Endothelial cell of umbilical vein (primary cell): Measurements from ENCODE around the gene ZNF668. TPM values are rescaled to one million over a fixed set of nuclear protein-coding genes. Genes with fewer than 3 reads are reported as not detected.

ENCODE experiments used
- BruUV-seq: library from RNA; stranded (reverse); fragments of 400-500 nt; replicated peaks from 2 replicates; lab custom pipeline; 2021; lab: Mats Ljungman, UMichigan
- CTCF ChIA-PET: fragments of 300-600, 350-600 bp; sonication (Branson Sonifier 250); formaldehyde crosslinking; loops from one replicate; lab custom pipeline; 2021; ENCODE audit warnings: antibody characterized with exemption, inconsistent platforms; lab: Charles Lee
- POLR2A ChIA-PET: fragments of 300-600, 350-600 bp; sonication (Branson Sonifier 250); formaldehyde crosslinking; loops from one replicate; lab custom pipeline; 2021; ENCODE audit warnings: antibody characterized with exemption, inconsistent platforms; lab: Charles Lee
- DNase-seq: peaks from one replicate; pipeline ENCODE4 v3.0.0-alpha.2; 2011; ENCODE audit warnings: low read depth, low spot score
- FAIRE-seq: peaks from 2 replicates; lab custom pipeline; 2011; peaks lifted over from hg19 to GRCh38; lab: Jason Lieb, UNC
- H2AFZ ChIP-seq: 2 replicates; pipeline ENCODE4 v1.6.0; 2012; ENCODE audit warnings: low read depth, low read length, control low read depth, inconsistent platforms
- H3K27ac ChIP-seq: 2 replicates; pipeline ENCODE4 v1.5.1; 2011; ENCODE audit warnings: low read depth, mild to moderate bottlenecking, control low read depth, low read length, moderate library complexity; ENCODE audit not compliant: insufficient read depth
- H3K27me3 ChIP-seq, 2 experiments: 2 replicates each; pipeline versions ENCODE4 v1.6.0 to v1.6.1; 2011; ENCODE audit warnings: low read length in 2 of 2, mixed read lengths in 1 of 2; ENCODE audit not compliant: control insufficient read depth in 2 of 2, insufficient read depth in 2 of 2
- H3K36me3 ChIP-seq, 2 experiments: 2 replicates in 1 of 2; 3 replicates in 1 of 2; pipeline ENCODE4 v1.5.1; 2011; ENCODE audit warnings: low read length in 2 of 2, mild to moderate bottlenecking in 1 of 2, moderate library complexity in 1 of 2; ENCODE audit not compliant: control insufficient read depth in 2 of 2, insufficient read depth in 2 of 2; ENCODE audit errors: extremely low read depth in 1 of 2
- H3K4me1 ChIP-seq: 3 replicates; pipeline ENCODE4 v1.5.1; 2011; ENCODE audit warnings: mild to moderate bottlenecking, low read length; ENCODE audit not compliant: control insufficient read depth, insufficient read depth; ENCODE audit errors: extremely low read depth
- H3K4me2 ChIP-seq: 2 replicates; pipeline ENCODE4 v1.6.1; 2011; ENCODE audit warnings: low read length, control low read depth, mixed read lengths; ENCODE audit not compliant: insufficient read depth
- H3K4me3 ChIP-seq, 3 experiments: fragments of 200-600 bp in 1 of 3; sonication (generic), shearing (Covaris generic) in 1 of 3; replicated peaks in 1 of 3; 2 replicates each; pipeline ENCODE4 v1.5.1; 2011 to 2016; ENCODE audit warnings: control low read depth in 3 of 3, low read length in 3 of 3, mild to moderate bottlenecking in 2 of 3, inconsistent platforms in 1 of 3, low read depth in 1 of 3, moderate library complexity in 1 of 3; ENCODE audit not compliant: insufficient read depth in 1 of 3
- H3K79me2 ChIP-seq: 2 replicates; pipeline ENCODE4 v1.6.0; 2012; ENCODE audit warnings: low read length, inconsistent platforms; ENCODE audit not compliant: control insufficient read depth, insufficient read depth
- H3K9ac ChIP-seq: replicated peaks from 2 replicates; pipeline ENCODE3; 2011; ENCODE audit warnings: low read length, control low read depth; ENCODE audit not compliant: insufficient read depth; ENCODE audit errors: extremely low read depth
- H3K9me1 ChIP-seq: replicated peaks from 3 replicates; pipeline ENCODE4 v1.6.0; 2011; ENCODE audit warnings: mild to moderate bottlenecking, low read length; ENCODE audit not compliant: control insufficient read depth, insufficient read depth; ENCODE audit errors: extremely low read depth
- H3K9me3 ChIP-seq: replicated peaks from 2 replicates; pipeline ENCODE4 v1.5.1; 2012; ENCODE audit warnings: low read length, inconsistent platforms; ENCODE audit not compliant: control insufficient read depth, insufficient read depth
- H4K20me1 ChIP-seq: replicated peaks from 2 replicates; pipeline ENCODE3; 2011; ENCODE audit warnings: mild to moderate bottlenecking, low read length; ENCODE audit not compliant: control insufficient read depth, insufficient read depth; ENCODE audit errors: extremely low read depth
- CTCF ChIP-seq, 2 donors: IDR thresholded peaks; 1 replicate in 1 of 2; 2 replicates in 1 of 2; pipeline ENCODE4 v1.5.1; 2011; ENCODE audit warnings: low read length in 2 of 2, mild to moderate bottlenecking in 2 of 2, moderate library complexity in 2 of 2, control low read depth in 1 of 2, inconsistent platforms in 1 of 2, low read depth in 1 of 2; ENCODE audit not compliant: insufficient read depth in 1 of 2; ENCODE audit errors: extremely low read depth in 1 of 2
- EZH2 ChIP-seq: IDR thresholded peaks from 2 replicates; pipeline ENCODE4 v1.6.1; 2012; ENCODE audit warnings: borderline replicate concordance, low read depth, mild to moderate bottlenecking, moderate library complexity, low read length, inconsistent platforms; ENCODE audit not compliant: severe bottlenecking
- FOS ChIP-seq: IDR thresholded peaks from 2 replicates; pipeline ENCODE4 v1.6.1; 2011; ENCODE audit warnings: mild to moderate bottlenecking, low read length, moderate library complexity, borderline replicate concordance; ENCODE audit not compliant: insufficient read depth
- GATA2 ChIP-seq: IDR thresholded peaks from 2 replicates; pipeline ENCODE4 v1.7.0; 2011; ENCODE audit warnings: low read depth, mild to moderate bottlenecking, moderate library complexity, mixed read lengths, low read length; ENCODE audit not compliant: insufficient read length, insufficient read depth
- JUN ChIP-seq: IDR thresholded peaks from 2 replicates; pipeline ENCODE4 v1.6.1; 2011; ENCODE audit warnings: borderline replicate concordance, low read depth; ENCODE audit not compliant: insufficient read length, insufficient read depth
- MYC ChIP-seq: IDR thresholded peaks from one replicate; pipeline ENCODE4 v1.6.1; 2011; ENCODE audit warnings: mild to moderate bottlenecking, low read depth, low read length
- POLR2A ChIP-seq: IDR thresholded peaks from 2 replicates; pipeline ENCODE4 v1.6.1; 2012; ENCODE audit warnings: low read depth, mild to moderate bottlenecking, control low read depth, low read length
- POLR2AphosphoS5 ChIP-seq: IDR thresholded peaks from 2 replicates; pipeline ENCODE4 v1.6.1; 2012; ENCODE audit warnings: low read depth, mild to moderate bottlenecking, control low read depth, low read length, moderate library complexity; ENCODE audit not compliant: insufficient read depth
- dilution Hi-C: fragments of 300-500 bp; cut with MboI; formaldehyde crosslinking; loops from one replicate; pipeline ENCODE4 v1.15.0; 2019; ENCODE audit warnings: low sequenced_read_pairs; ENCODE audit not compliant: extremely low pct_ligation_motif_present
- intact Hi-C: fragments of 100-400 bp; cut with micrococcal nuclease; formaldehyde crosslinking; loops from one replicate; pipeline ENCODE4 v1.10.0; 2022
- polyA plus RNA-seq, 4 experiments: library from polyadenylated mRNA; depleted of rRNA in 3 of 4; stranded (reverse) in 3 of 4; unstranded in 1 of 4; fragments of >200 nt; gene quantifications; 2 replicates each; pipeline versions ENCODE4 v1.2.1 to v1.2.3, GENCODE V29; 2011 to 2012; ENCODE audit warnings: missing spikeins in 1 of 4
- total RNA-seq: library from RNA; stranded (reverse); gene quantifications from 2 replicates; pipeline ENCODE4 v1.2.3, GENCODE V29; 2021

ZNF668 gene
- total and polyA plus RNA-seq, 2 donors (not counting 3 experiments of a cell fraction or from before 2014, with no cell fraction given) = 11.8 to 13.3 TPM

GRCh38 chr16:31077024-31077423 lies 3.0 kb upstream of the ZNF668 start:
- BruUV-seq = no TSS peak
- FAIRE-seq = no peak
- H3K4me3 ChIP-seq = no peak overlapping the region
- intact Hi-C loops = loop anchor here (10.0 kb wide), 1 partner anchor 788 kb away; no protein-coding TSS in a partner anchor
- H3K79me2 ChIP-seq = peaks cover 37% of the 10 kb centered on the region
- H3K9me3 ChIP-seq = no peaks in the 10 kb centered on the region
- CTCF ChIA-PET = no interaction called here
- dilution Hi-C loops = no loop called here
- TF ChIP-seq FOS (no peak), GATA2 (no peak), EZH2 (no peak), POLR2A (no peak), JUN (no peak), CTCF (IDR thresholded peaks at IDR 0.05; ENCODE audit: extremely low read depth in 1 of 2, insufficient read depth in 1 of 2, low read depth in 1 of 2, low read length in 2 of 2) (no peak), POLR2AphosphoS5 (no peak), MYC (no peak)
- H3K9me1 ChIP-seq = no peaks in the 10 kb centered on the region
- H3K27me3 ChIP-seq = no peaks in the 10 kb centered on the region
- H3K36me3 ChIP-seq = peaks cover 3 to 36% of the 10 kb centered on the region in 2 experiments
- H3K4me1 ChIP-seq = peaks cover 8% of the 10 kb centered on the region
- H3K27ac ChIP-seq = no peak overlapping the region
- H3K9ac ChIP-seq = no peak overlapping the region
- no peaks in the 10 kb centered on the region for H4K20me1 ChIP-seq
- H3K4me2 ChIP-seq = no peak overlapping the region
- POLR2A ChIA-PET = no interaction called here
- no peak for DNase-seq
- no peak overlapping the region for H2AFZ ChIP-seq
